ENCODE results near the gene METTL16. TPM values are rescaled to one million over a fixed set of nuclear protein-coding genes. Genes with fewer than 3 reads are reported as not detected.

Gene METTL16
- total RNA-seq, 1 donor from 2014 or later: 32.0 TPM

DNA sequence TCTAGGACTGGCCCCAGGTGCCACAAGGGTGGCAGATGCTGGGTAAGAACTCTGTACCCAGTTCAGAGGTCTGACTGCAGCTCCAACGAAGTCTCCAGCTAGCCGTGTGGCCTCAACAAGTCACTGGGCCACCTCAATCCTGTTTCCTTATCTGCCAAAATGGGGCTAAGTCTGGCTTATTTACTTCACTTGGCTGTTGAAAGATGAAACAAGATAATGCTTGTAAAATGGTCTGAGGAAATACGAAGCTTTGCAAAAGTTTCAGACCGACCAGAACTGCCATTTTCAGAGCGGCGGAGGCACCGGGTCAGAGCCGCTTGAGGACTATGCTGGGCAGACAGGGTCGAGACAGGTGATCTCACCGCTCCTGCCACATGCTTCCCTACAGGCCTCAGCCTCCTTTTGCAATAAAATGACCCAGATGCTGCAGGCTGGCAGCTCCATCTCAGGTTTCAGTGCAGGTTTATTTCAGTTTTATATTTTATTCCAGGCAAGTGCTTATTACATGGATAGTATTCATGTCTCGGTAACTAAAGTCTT lies 128.0 kb downstream of the METTL16 start:
- no peak for ATAC-seq
- TF ChIP-seq, protein P1, sequence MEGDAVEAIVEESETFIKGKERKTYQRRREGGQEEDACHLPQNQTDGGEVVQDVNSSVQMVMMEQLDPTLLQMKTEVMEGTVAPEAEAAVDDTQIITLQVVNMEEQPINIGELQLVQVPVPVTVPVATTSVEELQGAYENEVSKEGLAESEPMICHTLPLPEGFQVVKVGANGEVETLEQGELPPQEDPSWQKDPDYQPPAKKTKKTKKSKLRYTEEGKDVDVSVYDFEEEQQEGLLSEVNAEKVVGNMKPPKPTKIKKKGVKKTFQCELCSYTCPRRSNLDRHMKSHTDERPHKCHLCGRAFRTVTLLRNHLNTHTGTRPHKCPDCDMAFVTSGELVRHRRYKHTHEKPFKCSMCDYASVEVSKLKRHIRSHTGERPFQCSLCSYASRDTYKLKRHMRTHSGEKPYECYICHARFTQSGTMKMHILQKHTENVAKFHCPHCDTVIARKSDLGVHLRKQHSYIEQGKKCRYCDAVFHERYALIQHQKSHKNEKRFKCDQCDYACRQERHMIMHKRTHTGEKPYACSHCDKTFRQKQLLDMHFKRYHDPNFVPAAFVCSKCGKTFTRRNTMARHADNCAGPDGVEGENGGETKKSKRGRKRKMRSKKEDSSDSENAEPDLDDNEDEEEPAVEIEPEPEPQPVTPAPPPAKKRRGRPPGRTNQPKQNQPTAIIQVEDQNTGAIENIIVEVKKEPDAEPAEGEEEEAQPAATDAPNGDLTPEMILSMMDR (IDR thresholded peaks at IDR 0.05): no peak
- Histone ChIP-seq H3K9me3 (no peaks in the 10 kb centered on the region), H3K4me1 (peaks cover 18% of the 10 kb centered on the region), H3K36me3 (peaks cover 59% of the 10 kb centered on the region), H3K27ac (no peak overlapping the region), H3K27me3 (ENCODE audit: low read depth) (no peaks in the 10 kb centered on the region), H3K4me3 (no peak overlapping the region)
- DNase-seq: no peak
- intact Hi-C loops (cut with DNase I): loop anchor here (5.0 kb wide), 1 partner anchor 34 kb away; no protein-coding TSS in a partner anchor

DNA sequence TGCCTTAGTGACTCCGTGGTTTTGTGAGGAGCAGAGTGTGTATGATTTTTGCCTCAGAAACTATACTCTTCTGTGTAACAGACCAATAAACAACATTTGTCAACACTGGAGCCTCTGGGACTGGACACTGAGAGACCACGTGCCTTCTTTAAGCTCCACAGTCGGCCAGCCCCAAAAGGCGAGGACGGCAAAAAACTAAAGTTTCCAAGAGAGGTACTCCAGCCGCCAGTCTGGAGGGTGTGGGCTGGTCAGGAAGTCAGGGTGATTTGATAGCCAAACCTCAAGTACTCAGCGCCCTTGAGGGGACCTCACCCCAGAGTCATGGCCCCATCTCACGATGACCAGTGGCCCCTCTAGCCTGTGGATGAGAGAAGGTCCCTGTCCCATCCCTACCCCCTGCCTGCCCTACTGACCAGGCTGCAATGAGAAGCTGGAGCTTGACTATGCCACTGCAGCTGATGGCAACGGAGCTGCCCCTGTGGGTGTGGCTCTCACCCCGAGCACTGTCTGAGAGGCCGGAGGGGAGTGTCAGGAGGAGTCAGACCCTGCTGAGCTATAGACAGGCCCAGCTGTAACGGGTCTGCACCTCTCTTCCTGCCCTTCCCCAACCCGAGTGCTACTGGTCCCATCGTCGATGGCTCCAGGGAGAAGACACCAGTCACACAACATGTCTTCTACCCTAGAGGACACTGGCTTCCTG lies 130.6 kb downstream of the METTL16 start:
- TF ChIP-seq, protein P1 (IDR thresholded peaks at IDR 0.05): no peak
- DNase-seq (no peak), ATAC-seq (peak; percentile 2)
- Histone ChIP-seq H3K27ac (no peak overlapping the region), H3K27me3 (ENCODE audit: low read depth) (no peaks in the 10 kb centered on the region), H3K9me3 (no peaks in the 10 kb centered on the region), H3K4me3 (no peak overlapping the region), H3K4me1 (peaks cover 18% of the 10 kb centered on the region), H3K36me3 (peaks cover 64% of the 10 kb centered on the region)
- intact Hi-C loops (cut with DNase I): loop anchor here (5.0 kb wide), 1 partner anchor 36 kb away; no protein-coding TSS in a partner anchor

DNA sequence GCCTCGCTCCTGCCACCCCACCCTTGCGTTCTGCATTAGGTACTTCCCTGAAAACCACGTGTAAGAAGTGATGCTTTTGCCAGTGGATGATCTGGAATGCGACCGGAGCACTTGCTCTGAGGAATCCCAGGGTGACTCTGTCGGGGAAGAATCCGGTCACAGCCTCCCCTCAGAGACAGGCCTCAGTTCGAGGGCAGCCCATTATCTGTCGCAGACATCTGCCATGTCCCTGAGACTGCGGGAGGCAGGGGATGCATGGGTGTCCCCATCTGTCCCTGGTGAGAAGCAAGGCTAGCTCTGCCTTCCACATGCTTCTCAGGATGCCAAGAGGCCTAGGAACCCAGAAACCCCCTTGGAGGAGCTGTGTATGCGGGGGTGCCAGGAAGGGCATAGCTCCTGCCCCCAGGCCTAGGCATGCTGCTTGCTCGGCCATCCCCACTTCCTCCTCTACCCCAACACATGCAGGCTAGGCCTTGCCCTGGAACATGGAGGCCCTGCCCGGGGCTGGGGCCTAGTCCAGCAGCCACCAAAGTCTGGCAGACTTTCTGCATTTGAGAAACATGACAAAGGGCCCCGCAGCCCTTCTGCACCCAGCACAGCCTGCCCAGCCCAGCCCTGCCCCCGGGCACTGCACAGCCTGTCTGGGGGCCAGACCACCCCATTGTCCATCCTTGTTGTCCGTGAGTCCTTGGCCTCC lies 131.3 kb downstream of the METTL16 start:
- H3K4me3 ChIP-seq: no peak overlapping the region
- intact Hi-C loops (cut with DNase I): loop anchor here (5.0 kb wide), 1 partner anchor 37 kb away; no protein-coding TSS in a partner anchor
- no peaks in the 10 kb centered on the region for H3K9me3 ChIP-seq
- no peak for ATAC-seq
- peaks cover 64% of the 10 kb centered on the region for H3K36me3 ChIP-seq
- H3K27ac ChIP-seq: no peak overlapping the region
- DNase-seq: no peak
- no peaks in the 10 kb centered on the region for H3K27me3 ChIP-seq (ENCODE audit: low read depth)
- TF ChIP-seq, protein P1 (IDR thresholded peaks at IDR 0.05): no peak
- peaks cover 18% of the 10 kb centered on the region for H3K4me1 ChIP-seq

DNA sequence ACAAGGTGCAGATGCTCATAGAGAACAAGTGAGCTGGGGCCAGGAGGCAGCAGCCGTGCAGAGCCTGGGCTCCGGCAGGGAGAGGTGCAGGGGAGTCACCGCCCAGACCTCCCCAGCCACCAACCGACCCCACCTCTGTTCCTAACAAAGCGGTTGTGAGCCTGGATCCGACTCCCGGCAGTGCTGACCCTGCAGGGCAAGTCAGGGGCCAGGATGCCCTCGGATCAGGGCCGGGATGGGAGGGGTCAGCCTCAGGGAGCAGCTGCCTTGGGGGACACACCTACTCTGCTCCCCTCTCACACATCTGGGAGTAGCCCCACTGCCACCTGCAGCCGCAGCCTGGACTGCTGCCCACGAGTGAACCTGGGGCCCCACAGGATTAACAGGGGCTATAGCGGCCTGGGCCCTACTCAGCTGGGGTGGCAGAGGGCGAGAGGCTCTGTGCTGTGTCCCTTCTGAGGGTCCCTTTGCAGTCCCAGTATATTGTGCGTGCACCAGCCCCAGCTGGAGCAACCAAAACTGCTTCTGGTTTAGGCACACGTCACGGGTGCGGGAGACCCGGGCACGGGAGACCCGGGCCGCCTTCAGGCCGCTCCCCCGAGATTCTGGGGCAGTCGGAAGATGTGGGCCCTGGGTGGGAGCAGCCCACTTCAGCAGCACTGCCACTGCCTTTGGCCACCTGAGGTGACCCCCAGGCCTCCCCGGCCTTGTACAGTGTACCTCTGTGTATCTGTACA lies 132.0 kb downstream of the METTL16 start:
- DNase-seq: no peak
- no peaks in the 10 kb centered on the region for H3K27me3 ChIP-seq (ENCODE audit: low read depth)
- TF ChIP-seq, protein P1 (IDR thresholded peaks at IDR 0.05): no peak
- no peak overlapping the region for H3K27ac ChIP-seq
- ATAC-seq: no peak
- intact Hi-C loops (cut with DNase I): loop anchor here (5.0 kb wide), 1 partner anchor 38 kb away; no protein-coding TSS in a partner anchor
- peaks cover 18% of the 10 kb centered on the region for H3K4me1 ChIP-seq
- H3K36me3 ChIP-seq: peaks cover 64% of the 10 kb centered on the region
- H3K9me3 ChIP-seq: no peaks in the 10 kb centered on the region
- H3K4me3 ChIP-seq: no peak overlapping the region

DNA sequence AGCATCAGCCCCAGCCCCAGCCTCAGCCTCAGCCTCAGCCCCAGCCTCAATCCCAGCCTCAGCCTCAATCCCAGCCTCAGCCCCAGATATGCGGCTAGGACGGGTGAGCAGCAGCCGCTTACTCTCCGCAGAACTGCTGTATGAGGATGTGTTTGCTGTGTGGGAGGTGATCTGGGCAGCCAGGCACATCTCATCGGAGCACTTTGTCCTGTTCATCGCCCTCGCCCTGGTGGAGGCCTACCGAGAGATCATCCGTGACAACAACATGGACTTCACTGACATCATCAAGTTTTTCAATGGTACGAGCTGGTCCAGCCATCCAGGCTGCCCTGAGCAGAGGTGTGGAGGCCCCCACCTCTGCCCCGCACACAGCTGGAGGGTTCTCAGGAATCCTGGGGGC lies 132.8 kb downstream of the METTL16 start:
- H3K9me3 ChIP-seq: no peaks in the 10 kb centered on the region
- ATAC-seq: no peak
- H3K27me3 ChIP-seq (ENCODE audit: low read depth): no peaks in the 10 kb centered on the region
- H3K36me3 ChIP-seq: peaks cover 71% of the 10 kb centered on the region
- H3K4me1 ChIP-seq: peaks cover 18% of the 10 kb centered on the region
- H3K27ac ChIP-seq: no peak overlapping the region
- intact Hi-C loops (cut with DNase I): no loop called here
- TF ChIP-seq, protein P1 (IDR thresholded peaks at IDR 0.05): no peak
- DNase-seq: no peak
- H3K4me3 ChIP-seq: no peak overlapping the region
